Measurements from ENCODE around the gene C1QTNF6.

DNA sequence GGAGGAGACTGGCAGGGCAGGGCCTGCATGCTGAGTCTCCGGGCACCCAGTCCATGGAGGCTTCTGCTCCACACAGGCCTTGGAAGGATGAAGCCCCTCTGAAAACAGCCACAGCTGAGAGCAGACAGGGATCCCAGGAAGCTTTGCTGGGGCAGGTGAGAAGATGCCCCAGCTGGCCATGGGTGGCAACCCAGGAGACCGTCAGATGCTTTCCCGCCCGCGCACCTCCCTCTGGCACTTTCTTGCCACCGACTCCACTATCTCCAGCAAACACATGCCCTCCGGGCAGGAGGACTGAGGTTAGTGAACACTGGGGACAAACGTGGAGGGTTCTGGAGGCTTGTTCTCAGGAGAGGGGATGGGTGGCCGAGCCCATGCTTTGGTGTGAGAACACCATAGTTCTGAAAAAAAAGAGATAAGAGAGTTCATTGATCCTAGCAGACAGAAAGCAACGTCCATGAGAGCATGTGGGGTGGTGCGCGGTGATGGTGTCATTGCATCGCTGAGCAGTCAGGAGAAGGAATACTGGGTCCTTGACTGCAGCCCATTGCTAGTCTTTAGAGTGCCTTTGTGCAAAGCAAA, 2.3 kb downstream of the C1QTNF6 start:
- TF ChIP-seq, protein P1, sequence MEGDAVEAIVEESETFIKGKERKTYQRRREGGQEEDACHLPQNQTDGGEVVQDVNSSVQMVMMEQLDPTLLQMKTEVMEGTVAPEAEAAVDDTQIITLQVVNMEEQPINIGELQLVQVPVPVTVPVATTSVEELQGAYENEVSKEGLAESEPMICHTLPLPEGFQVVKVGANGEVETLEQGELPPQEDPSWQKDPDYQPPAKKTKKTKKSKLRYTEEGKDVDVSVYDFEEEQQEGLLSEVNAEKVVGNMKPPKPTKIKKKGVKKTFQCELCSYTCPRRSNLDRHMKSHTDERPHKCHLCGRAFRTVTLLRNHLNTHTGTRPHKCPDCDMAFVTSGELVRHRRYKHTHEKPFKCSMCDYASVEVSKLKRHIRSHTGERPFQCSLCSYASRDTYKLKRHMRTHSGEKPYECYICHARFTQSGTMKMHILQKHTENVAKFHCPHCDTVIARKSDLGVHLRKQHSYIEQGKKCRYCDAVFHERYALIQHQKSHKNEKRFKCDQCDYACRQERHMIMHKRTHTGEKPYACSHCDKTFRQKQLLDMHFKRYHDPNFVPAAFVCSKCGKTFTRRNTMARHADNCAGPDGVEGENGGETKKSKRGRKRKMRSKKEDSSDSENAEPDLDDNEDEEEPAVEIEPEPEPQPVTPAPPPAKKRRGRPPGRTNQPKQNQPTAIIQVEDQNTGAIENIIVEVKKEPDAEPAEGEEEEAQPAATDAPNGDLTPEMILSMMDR (IDR thresholded peaks at IDR 0.05; ENCODE audit: insufficient read depth, low read length): no peak
- TF ChIP-seq GABPA (IDR thresholded peaks at IDR 0.05; ENCODE audit: low read depth) (no peak), POLR2AphosphoS5 (IDR thresholded peaks at IDR 0.05; ENCODE audit: low read depth) (no peak), SPI1 (IDR thresholded peaks at IDR 0.05; ENCODE audit: borderline replicate concordance, low read depth) (no peak)
- TF ChIP-seq, protein P2, sequence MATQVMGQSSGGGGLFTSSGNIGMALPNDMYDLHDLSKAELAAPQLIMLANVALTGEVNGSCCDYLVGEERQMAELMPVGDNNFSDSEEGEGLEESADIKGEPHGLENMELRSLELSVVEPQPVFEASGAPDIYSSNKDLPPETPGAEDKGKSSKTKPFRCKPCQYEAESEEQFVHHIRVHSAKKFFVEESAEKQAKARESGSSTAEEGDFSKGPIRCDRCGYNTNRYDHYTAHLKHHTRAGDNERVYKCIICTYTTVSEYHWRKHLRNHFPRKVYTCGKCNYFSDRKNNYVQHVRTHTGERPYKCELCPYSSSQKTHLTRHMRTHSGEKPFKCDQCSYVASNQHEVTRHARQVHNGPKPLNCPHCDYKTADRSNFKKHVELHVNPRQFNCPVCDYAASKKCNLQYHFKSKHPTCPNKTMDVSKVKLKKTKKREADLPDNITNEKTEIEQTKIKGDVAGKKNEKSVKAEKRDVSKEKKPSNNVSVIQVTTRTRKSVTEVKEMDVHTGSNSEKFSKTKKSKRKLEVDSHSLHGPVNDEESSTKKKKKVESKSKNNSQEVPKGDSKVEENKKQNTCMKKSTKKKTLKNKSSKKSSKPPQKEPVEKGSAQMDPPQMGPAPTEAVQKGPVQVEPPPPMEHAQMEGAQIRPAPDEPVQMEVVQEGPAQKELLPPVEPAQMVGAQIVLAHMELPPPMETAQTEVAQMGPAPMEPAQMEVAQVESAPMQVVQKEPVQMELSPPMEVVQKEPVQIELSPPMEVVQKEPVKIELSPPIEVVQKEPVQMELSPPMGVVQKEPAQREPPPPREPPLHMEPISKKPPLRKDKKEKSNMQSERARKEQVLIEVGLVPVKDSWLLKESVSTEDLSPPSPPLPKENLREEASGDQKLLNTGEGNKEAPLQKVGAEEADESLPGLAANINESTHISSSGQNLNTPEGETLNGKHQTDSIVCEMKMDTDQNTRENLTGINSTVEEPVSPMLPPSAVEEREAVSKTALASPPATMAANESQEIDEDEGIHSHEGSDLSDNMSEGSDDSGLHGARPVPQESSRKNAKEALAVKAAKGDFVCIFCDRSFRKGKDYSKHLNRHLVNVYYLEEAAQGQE (IDR thresholded peaks at IDR 0.05; ENCODE audit: insufficient replicate concordance, low read depth): no peak
